ENCODE measurements around the gene BMPR1A.

Gene BMPR1A

DNA sequence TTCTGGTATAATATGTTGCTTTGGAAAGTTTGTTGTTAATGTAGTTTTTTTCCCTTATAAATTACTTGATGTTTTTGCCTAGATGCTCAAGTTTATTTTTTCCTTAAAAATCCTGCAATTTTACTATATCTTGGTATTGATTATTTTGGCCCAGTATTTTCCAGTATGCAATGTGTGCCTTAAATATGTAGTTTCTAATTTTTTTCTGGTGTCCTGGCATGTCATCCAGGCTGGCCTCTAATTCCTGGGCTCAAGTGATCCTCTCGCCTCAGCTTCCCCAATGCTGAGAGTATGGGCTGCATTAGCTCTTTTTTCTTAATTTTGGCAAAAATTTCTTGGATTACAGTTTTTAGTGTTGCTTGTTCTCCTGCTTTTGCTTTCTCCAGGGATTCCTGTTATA lies 57.6 kb downstream of the BMPR1A start:
- no peak for TF ChIP-seq CTCF (IDR thresholded peaks at IDR 0.05; ENCODE audit: low read depth, low read length, missing control alignments)
- no peak overlapping the region for H3K4me3 ChIP-seq (ENCODE audit: low read depth, low read length)
- no peak for DNase-seq (ENCODE audit: low read depth)

GRCh38 chr10:86815035-86815617 lies 58.7 kb downstream of the BMPR1A start:
- no peak for DNase-seq (ENCODE audit: low read depth)
- H3K4me3 ChIP-seq (ENCODE audit: low read depth, low read length), result no peak overlapping the region
- TF ChIP-seq CTCF (IDR thresholded peaks at IDR 0.05; ENCODE audit: low read depth, low read length, missing control alignments), result no peak

DNA sequence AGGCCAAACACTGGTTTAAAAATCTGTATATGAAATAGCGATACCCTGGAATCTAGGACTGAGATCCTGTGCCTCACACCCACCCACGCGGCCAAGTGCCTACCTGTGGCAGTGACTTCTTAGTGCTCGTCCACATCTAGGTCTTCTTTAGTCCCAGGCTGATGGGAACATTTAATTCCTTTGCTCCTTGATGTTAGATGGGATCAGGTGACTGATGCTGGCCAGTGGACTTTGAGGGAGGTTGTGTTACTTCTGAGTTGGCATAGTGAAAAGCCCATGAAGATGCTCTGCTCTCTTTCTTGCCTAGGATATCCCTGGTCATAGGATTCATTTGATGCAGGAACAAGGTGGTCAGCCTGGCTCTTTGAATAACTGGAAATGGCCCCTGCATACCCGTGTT lies 59.2 kb downstream of the BMPR1A start:
- no peak for DNase-seq (ENCODE audit: low read depth)
- no peak overlapping the region for H3K4me3 ChIP-seq (ENCODE audit: low read depth, low read length)
- no peak for TF ChIP-seq CTCF (IDR thresholded peaks at IDR 0.05; ENCODE audit: low read depth, low read length, missing control alignments)

GRCh38 chr10:86817246-86817645 lies 60.8 kb downstream of the BMPR1A start:
- H3K4me3 ChIP-seq (ENCODE audit: low read depth, low read length), result no peak overlapping the region
- no peak for TF ChIP-seq CTCF (IDR thresholded peaks at IDR 0.05; ENCODE audit: low read depth, low read length, missing control alignments)
- DNase-seq (ENCODE audit: low read depth), result no peak

DNA sequence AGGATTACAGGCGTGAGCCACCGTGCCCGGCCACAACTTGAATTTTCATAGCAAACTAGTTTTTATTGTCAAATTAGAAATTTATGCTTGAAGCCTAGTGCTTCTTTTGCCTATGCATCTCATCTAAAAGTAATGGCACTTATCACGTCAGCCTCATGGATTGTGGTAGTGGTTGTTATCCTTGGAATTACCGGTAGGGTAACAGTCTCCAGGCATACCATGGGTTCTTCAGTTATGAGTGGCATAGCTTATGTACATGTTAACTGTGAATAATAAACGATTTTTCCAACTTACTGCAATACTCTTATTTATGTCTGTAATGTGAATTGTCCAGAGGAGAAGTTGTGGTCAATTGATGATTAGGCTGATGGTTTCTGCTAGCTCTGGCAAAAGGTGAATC lies 63.1 kb downstream of the BMPR1A start:
- no peak for DNase-seq (ENCODE audit: low read depth)
- no peak for TF ChIP-seq CTCF (IDR thresholded peaks at IDR 0.05; ENCODE audit: low read depth, low read length, missing control alignments)
- no peak overlapping the region for H3K4me3 ChIP-seq (ENCODE audit: low read depth, low read length)

DNA sequence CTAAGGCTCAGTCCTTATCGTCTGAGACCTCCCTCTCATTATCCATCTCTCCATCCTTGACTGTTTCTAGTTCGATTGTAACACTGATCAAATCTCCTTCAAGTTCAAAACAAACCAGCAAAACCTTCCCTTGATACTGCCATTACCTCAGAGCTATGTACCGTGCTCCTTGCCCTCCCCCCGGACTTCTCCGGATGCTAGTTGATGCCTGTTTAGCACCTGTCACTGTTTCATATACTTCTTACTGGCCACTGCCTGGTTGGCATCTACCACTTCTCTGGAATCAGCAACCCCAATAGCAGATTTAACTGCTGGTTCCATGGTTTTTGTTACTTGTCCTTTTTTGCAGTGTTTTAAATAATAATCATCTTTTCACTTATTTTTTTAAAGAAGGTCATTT lies 64.1 kb downstream of the BMPR1A start:
- no peak for TF ChIP-seq CTCF (IDR thresholded peaks at IDR 0.05; ENCODE audit: low read depth, low read length, missing control alignments)
- no peak for DNase-seq (ENCODE audit: low read depth)
- H3K4me3 ChIP-seq (ENCODE audit: low read depth, low read length), result no peak overlapping the region

DNA sequence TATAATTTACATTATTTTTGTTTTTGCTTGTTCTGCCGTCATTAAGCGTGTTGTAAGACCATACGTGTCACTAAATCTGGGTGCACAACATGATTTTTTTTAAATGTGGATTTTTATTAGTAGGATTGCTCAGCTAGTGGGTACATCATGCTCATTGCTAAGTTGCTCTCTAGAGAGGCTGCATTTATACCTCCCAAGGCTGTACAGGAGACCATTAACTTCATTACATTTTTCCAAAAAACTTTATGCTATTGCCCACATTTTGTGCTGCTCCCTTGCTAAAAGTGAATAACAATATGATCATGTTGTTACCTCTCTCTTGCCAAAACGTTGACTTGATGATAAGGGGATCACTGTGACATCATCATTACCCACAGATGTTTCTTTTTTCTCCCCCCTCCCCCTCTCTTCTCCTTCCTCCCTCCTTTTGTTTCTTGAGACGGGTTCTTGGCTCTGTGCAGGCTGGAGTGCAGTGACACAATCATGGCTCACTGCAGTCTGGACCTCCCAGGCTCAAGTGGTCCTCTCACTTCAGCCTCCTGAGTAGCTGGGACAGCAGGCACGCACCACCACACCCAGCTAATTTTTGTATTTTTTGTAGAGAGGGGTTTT lies 65.1 kb downstream of the BMPR1A start:
- TF ChIP-seq CTCF (IDR thresholded peaks at IDR 0.05; ENCODE audit: low read depth, low read length, missing control alignments), result no peak
- DNase-seq (ENCODE audit: low read depth), result no peak
- no peak overlapping the region for H3K4me3 ChIP-seq (ENCODE audit: low read depth, low read length)

Measured in GM12864 (cell line).